Glutamatergic neuron (in vitro differentiated cells): ENCODE measurements around the gene AHNAK. TPM values are rescaled to one million over a fixed set of nuclear protein-coding genes. Genes with fewer than 3 reads are reported as not detected.

ENCODE experiments used
- DNase-seq: peaks from one replicate; pipeline ENCODE4 v3.0.0; 2022
- H3K27ac Mint-ChIP-seq: one replicate; pipeline ENCODE4 v1.8.0; 2020; ENCODE audit warnings: mild to moderate bottlenecking, mixed read lengths, inconsistent platforms; ENCODE audit not compliant: unreplicated experiment
- H3K27me3 Mint-ChIP-seq: one replicate; pipeline ENCODE4 v1.8.0; 2020; ENCODE audit warnings: mild to moderate bottlenecking, moderate library complexity, mixed read lengths, inconsistent platforms; ENCODE audit not compliant: unreplicated experiment
- H3K36me3 Mint-ChIP-seq: one replicate; pipeline ENCODE4 v1.8.0; 2020; ENCODE audit warnings: mild to moderate bottlenecking, mixed read lengths, inconsistent platforms; ENCODE audit not compliant: unreplicated experiment
- H3K4me1 Mint-ChIP-seq: one replicate; pipeline ENCODE4 v1.8.0; 2020; ENCODE audit warnings: mild to moderate bottlenecking, low read depth, mixed read lengths, inconsistent platforms; ENCODE audit not compliant: unreplicated experiment
- H3K4me3 Mint-ChIP-seq: one replicate; pipeline ENCODE4 v1.8.0; 2020; ENCODE audit warnings: mild to moderate bottlenecking, mixed read lengths, inconsistent platforms; ENCODE audit not compliant: unreplicated experiment
- H3K9me3 Mint-ChIP-seq: one replicate; pipeline ENCODE4 v1.8.0; 2020; ENCODE audit warnings: mild to moderate bottlenecking, moderate library complexity, mixed read lengths, inconsistent platforms; ENCODE audit not compliant: unreplicated experiment
- CTCF ChIP-seq: fragments of 200-600 bp; sonication (generic); IDR thresholded peaks from one replicate; pipeline ENCODE4 v1.5.0; 2021; ENCODE audit not compliant: partially characterized antibody, unreplicated experiment
- total RNA-seq: library from RNA; stranded (reverse); fragmentation: NEBNext Ultra II Directional; extraction: Animal tissue kit (Norgen Biotek cat#: 25700); gene quantifications from one replicate; pipeline ENCODE4 v1.2.1, GENCODE V29; 2021; ENCODE audit not compliant: unreplicated experiment

AHNAK gene
- total RNA-seq, 1 donor from 2014 or later = 4.5 TPM

GRCh38 chr11:62416596-62416995, 130.0 kb downstream of the AHNAK start:
- TF ChIP-seq CTCF = no peak
- Mint-ChIP-seq H3K4me1 (no peaks in the 10 kb centered on the region), H3K4me3 (no peak overlapping the region), H3K27ac (no peak overlapping the region), H3K9me3 (peaks cover 2% of the 10 kb centered on the region), H3K27me3 (peaks cover 2% of the 10 kb centered on the region), H3K36me3 (peaks cover 8% of the 10 kb centered on the region)
- no peak for DNase-seq

- no peak for TF ChIP-seq CTCF
- no peak overlapping the region for H3K4me3 Mint-ChIP-seq
- no peak for DNase-seq
- no peaks in the 10 kb centered on the region for H3K4me1 Mint-ChIP-seq
- H3K9me3 Mint-ChIP-seq = peaks cover 2% of the 10 kb centered on the region
- peaks cover 8% of the 10 kb centered on the region for H3K36me3 Mint-ChIP-seq
- no peaks in the 10 kb centered on the region for H3K27me3 Mint-ChIP-seq
- H3K27ac Mint-ChIP-seq = no peak overlapping the region
These were observed 133.4 kb downstream of the AHNAK start for GRCh38 chr11:62413060-62413696.

- no peaks in the 10 kb centered on the region for H3K36me3 Mint-ChIP-seq
- no peaks in the 10 kb centered on the region for H3K4me1 Mint-ChIP-seq
- DNase-seq = no peak
- H3K4me3 Mint-ChIP-seq = no peak overlapping the region
- TF ChIP-seq CTCF = no peak
- H3K9me3 Mint-ChIP-seq = peaks cover 2% of the 10 kb centered on the region
- no peaks in the 10 kb centered on the region for H3K27me3 Mint-ChIP-seq
- H3K27ac Mint-ChIP-seq = no peak overlapping the region
These were observed 135.1 kb downstream of the AHNAK start for GRCh38 chr11:62411524-62411923.

- H3K9me3 Mint-ChIP-seq = no peaks in the 10 kb centered on the region
- H3K36me3 Mint-ChIP-seq = no peaks in the 10 kb centered on the region
- H3K4me3 Mint-ChIP-seq = no peak overlapping the region
- no peak for DNase-seq
- TF ChIP-seq CTCF = no peak
- H3K27ac Mint-ChIP-seq = no peak overlapping the region
- H3K4me1 Mint-ChIP-seq = no peaks in the 10 kb centered on the region
- H3K27me3 Mint-ChIP-seq = no peaks in the 10 kb centered on the region
These were observed 135.6 kb downstream of the AHNAK start for GRCh38 chr11:62410972-62411371.

GRCh38 chr11:62409831-62410230, 136.8 kb downstream of the AHNAK start:
- no peak for TF ChIP-seq CTCF
- Mint-ChIP-seq H3K4me3 (no peak overlapping the region), H3K36me3 (no peaks in the 10 kb centered on the region), H3K4me1 (peaks cover 4% of the 10 kb centered on the region), H3K27ac (no peak overlapping the region), H3K27me3 (no peaks in the 10 kb centered on the region), H3K9me3 (no peaks in the 10 kb centered on the region)
- DNase-seq = no peak
